Bronchial epithelial cell (primary cell): ENCODE data around the gene DRD1. TPM values are rescaled to one million over a fixed set of nuclear protein-coding genes. Genes with fewer than 3 reads are reported as not detected.

Experiments
- DNase-seq: peaks from one replicate; pipeline ENCODE4 v3.0.0-alpha.2; 2010; ENCODE audit warnings: low read depth
- FAIRE-seq: peaks from 2 replicates; lab custom pipeline; 2011; peaks lifted over from hg19 to GRCh38; lab: Jason Lieb, UNC
- H3K27me3 ChIP-seq: 2 replicates; pipeline ENCODE4 v1.5.1; 2011; ENCODE audit warnings: low read length; ENCODE audit not compliant: control insufficient read depth, insufficient read depth
- H3K36me3 ChIP-seq: 2 replicates; pipeline ENCODE4 v1.5.1; 2011; ENCODE audit warnings: low read length; ENCODE audit not compliant: control insufficient read depth, insufficient read depth
- H3K4me3 ChIP-seq: 2 replicates; pipeline ENCODE4 v1.5.1; 2011; ENCODE audit warnings: mild to moderate bottlenecking, low read depth, low read length, control low read depth
- total RNA-seq: library from RNA; depleted of rRNA; stranded (reverse); fragments of >200 nt; gene quantifications from 2 replicates; pipeline ENCODE4 v1.2.1, GENCODE V29; 2014
- TF ChIP-seq, protein P1 (sequence below): IDR thresholded peaks from 2 replicates; pipeline ENCODE4 v1.5.1; 2011; ENCODE audit warnings: mild to moderate bottlenecking, moderate library complexity, low read length, control low read depth, inconsistent platforms; ENCODE audit not compliant: insufficient read depth, severe bottlenecking

DRD1 gene
- total RNA-seq, 1 donor from 2014 or later, result not detected

DNA sequence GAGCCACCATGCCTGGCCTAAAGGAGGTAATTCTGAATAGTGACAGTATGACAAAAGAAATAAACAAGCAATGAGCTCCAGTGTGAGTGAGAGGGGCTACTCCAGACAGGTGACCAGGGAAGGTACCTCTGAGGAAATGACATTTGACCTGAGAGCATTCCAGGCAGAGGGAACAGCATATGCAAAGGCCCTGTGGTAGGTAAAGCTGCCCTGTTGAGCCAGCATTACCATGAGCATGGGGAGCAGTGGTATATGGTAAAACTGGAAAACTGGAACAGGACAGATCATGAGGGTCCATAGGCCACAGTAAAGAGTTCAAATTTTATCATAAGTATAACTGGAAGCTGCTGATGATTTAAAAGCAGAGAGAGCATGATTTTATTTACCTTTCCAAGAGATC lies 28.4 kb upstream of the DRD1 start:
- Histone ChIP-seq H3K27me3 (no peaks in the 10 kb centered on the region), H3K4me3 (no peak overlapping the region), H3K36me3 (no peaks in the 10 kb centered on the region)
- FAIRE-seq (no peak), DNase-seq (no peak)
- TF ChIP-seq, protein P1, sequence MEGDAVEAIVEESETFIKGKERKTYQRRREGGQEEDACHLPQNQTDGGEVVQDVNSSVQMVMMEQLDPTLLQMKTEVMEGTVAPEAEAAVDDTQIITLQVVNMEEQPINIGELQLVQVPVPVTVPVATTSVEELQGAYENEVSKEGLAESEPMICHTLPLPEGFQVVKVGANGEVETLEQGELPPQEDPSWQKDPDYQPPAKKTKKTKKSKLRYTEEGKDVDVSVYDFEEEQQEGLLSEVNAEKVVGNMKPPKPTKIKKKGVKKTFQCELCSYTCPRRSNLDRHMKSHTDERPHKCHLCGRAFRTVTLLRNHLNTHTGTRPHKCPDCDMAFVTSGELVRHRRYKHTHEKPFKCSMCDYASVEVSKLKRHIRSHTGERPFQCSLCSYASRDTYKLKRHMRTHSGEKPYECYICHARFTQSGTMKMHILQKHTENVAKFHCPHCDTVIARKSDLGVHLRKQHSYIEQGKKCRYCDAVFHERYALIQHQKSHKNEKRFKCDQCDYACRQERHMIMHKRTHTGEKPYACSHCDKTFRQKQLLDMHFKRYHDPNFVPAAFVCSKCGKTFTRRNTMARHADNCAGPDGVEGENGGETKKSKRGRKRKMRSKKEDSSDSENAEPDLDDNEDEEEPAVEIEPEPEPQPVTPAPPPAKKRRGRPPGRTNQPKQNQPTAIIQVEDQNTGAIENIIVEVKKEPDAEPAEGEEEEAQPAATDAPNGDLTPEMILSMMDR, result no peak

DNA sequence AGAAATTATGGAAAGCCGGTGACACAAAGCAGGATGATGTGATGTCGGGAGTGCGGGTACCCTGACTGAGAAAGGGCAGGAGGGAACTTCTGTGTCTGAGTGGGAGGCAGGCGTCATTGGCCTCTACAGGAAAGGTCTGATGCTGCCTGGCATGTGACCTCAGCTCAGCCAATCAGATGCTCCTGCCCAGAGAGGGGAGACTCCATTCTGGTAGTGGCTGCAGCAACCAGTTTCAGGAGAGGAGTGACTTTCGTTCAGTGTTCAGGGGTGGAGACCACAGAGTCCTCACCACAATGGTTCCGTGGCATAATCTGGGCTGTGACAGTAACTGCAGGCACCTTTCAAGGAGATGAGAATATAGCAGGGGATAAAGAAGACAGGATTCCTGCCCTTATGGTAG lies 27.6 kb upstream of the DRD1 start:
- no peak for DNase-seq
- TF ChIP-seq, protein P1, result no peak
- H3K27me3 ChIP-seq, result no peaks in the 10 kb centered on the region

DNA sequence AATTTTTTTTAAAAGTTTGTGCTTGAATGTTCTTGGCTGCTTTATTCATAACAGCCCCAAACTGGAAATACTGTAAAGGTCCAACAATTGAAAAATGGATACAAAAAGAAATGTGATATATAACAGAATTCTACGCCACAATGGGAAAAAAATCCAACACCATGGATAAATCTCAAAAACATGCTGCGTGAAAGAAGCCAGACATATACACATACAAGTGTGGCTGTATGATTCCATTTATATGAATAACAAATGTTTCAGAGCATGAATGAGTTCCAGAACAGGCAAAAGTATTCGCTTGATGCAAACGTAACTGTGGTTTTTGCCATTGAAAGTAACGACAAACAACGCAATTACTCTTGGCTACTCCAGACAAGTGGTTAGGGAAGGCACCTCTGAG lies 27.2 kb upstream of the DRD1 start:
- TF ChIP-seq, protein P1, result no peak
- no peak for FAIRE-seq
- H3K4me3 ChIP-seq, result no peak overlapping the region
- no peak for DNase-seq
- no peaks in the 10 kb centered on the region for H3K36me3 ChIP-seq
- H3K27me3 ChIP-seq, result no peaks in the 10 kb centered on the region

More for the DNA sequence above, 27.6 kb upstream of the DRD1 start:
- Histone ChIP-seq H3K36me3 (no peaks in the 10 kb centered on the region), H3K4me3 (no peak overlapping the region)
- no peak for FAIRE-seq

DNA sequence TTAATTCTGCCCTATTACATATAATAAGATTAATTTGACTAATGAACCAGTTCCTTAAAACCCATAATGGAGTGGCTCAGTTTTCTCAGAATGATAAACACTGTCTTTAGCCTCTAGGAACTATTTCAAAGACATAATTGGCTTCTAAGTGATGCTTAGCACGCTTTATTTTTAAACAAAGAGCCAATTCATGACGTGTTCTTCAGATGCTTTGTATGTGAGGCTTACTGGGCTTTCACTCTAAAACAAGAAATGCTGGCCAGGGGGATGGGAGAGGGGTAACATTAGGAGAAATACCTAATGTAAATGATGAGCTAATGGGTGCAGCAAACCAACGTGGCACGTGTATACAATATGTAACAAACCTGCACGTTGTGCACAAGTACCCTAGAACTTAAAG lies 26.8 kb upstream of the DRD1 start:
- no peak for FAIRE-seq
- no peak for DNase-seq
- Histone ChIP-seq H3K4me3 (no peak overlapping the region), H3K27me3 (no peaks in the 10 kb centered on the region), H3K36me3 (no peaks in the 10 kb centered on the region)
- TF ChIP-seq, protein P1, result no peak

DNA sequence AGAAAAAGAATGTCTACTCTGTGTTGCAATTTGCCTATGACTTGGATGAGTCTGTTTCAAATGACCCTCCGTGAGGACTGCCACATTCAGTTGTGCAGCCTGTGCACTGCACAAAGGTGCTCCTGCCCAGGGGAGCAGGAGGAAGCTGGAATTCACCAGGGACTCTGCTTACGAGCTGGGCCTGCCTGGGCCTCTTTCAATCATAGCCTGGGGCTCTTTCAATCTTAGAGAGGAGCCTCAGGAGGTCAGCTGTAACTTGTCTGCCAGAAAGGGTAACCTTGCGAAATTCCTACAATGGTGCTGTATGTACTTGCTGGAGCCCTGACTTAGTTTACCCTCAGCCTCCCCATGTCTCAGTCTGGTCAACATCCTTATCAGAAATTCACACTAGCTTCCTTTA lies 25.9 kb upstream of the DRD1 start:
- H3K36me3 ChIP-seq, result no peaks in the 10 kb centered on the region
- FAIRE-seq (no peak), DNase-seq (no peak)
- TF ChIP-seq, protein P1, result no peak
- H3K4me3 ChIP-seq, result no peak overlapping the region
- H3K27me3 ChIP-seq, result no peaks in the 10 kb centered on the region

DNA sequence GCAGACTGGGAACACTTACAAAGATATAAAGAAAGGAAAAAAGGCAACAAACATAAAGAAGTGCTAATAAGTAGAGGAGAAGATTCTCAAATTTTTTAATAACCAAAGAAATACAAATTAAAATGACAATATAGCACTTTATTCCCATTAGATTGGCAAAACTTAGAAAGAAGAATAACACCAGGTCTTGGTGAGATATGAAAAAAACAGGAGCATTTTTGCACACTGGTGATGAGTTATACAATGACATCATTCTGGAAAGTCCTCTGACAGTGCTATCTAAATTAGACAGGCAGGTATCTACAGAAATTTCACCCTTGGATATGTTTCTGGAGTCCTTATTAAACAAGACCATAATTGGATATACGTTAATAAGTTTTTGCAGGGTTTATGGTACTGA lies 24.9 kb upstream of the DRD1 start:
- Histone ChIP-seq H3K4me3 (no peak overlapping the region), H3K27me3 (no peaks in the 10 kb centered on the region), H3K36me3 (no peaks in the 10 kb centered on the region)
- no peak for DNase-seq
- no peak for FAIRE-seq
- TF ChIP-seq, protein P1, result no peak
